Choroid plexus epithelial cell (primary cell): ENCODE results near the gene NXT2.

Experiments
- DNase-seq: peaks from one replicate; pipeline ENCODE4 v3.0.0-alpha.2; 2010; ENCODE audit warnings: low read depth
- H3K4me3 ChIP-seq: 2 replicates; pipeline ENCODE4 v1.5.1; 2011; ENCODE audit warnings: low read depth, mild to moderate bottlenecking, control low read depth, low read length, moderate library complexity
- CTCF ChIP-seq: conservative IDR thresholded peaks from 2 replicates; pipeline ENCODE4 v1.5.1; 2011; ENCODE audit warnings: low read depth, mild to moderate bottlenecking, control low read depth, inconsistent platforms, low read length, moderate library complexity

Gene NXT2

GRCh38 chrX:109577055-109577454 is 40.4 kb downstream of the NXT2 start:
- H3K4me3 ChIP-seq = no peak overlapping the region
- DNase-seq = no peak
- TF ChIP-seq CTCF = no peak

GRCh38 chrX:109578916-109579315 is 42.3 kb downstream of the NXT2 start:
- no peak overlapping the region for H3K4me3 ChIP-seq
- DNase-seq = no peak
- no peak for TF ChIP-seq CTCF

GRCh38 chrX:109585488-109585887 is 48.8 kb downstream of the NXT2 start:
- no peak for DNase-seq
- no peak for TF ChIP-seq CTCF

GRCh38 chrX:109590176-109590575 is 53.5 kb downstream of the NXT2 start:
- TF ChIP-seq CTCF = no peak
- no peak overlapping the region for H3K4me3 ChIP-seq
- no peak for DNase-seq

More at GRCh38 chrX:109585488-109585887, 48.8 kb downstream of the NXT2 start:
- no peak overlapping the region for H3K4me3 ChIP-seq
